NCI-H1048 (cell line): ENCODE data around the gene GAPDHS.

Experiments
- DNase-seq: peaks from one replicate; lab custom pipeline; 2025; lab: John Stamatoyannopoulos, UW

Gene GAPDHS

GRCh38 chr19:35510626-35510964, 22.7 kb upstream of the GAPDHS start:
- no peak for DNase-seq

DNA sequence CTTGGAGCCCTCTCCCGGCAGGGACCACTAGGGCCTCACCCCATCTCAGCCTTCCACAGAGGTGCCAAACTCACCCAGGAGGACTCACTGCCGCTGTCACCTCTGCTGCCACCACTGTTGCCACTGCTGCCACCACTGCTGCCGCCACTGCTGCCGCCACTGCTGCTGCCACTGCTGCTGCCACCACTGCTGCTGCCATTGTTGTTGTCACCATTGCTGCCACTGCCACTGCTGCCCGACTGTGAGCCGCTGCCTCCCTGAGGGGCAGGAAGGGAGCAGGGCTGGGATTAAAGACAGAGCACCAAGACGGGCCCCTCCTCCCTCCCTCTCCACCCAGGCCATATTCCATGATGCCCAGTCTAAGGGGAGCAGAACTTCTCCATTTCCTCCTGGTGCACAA, 21.9 kb upstream of the GAPDHS start:
- DNase-seq, result no peak

GRCh38 chr19:35512831-35513627, 20.2 kb upstream of the GAPDHS start:
- no peak for DNase-seq

DNA sequence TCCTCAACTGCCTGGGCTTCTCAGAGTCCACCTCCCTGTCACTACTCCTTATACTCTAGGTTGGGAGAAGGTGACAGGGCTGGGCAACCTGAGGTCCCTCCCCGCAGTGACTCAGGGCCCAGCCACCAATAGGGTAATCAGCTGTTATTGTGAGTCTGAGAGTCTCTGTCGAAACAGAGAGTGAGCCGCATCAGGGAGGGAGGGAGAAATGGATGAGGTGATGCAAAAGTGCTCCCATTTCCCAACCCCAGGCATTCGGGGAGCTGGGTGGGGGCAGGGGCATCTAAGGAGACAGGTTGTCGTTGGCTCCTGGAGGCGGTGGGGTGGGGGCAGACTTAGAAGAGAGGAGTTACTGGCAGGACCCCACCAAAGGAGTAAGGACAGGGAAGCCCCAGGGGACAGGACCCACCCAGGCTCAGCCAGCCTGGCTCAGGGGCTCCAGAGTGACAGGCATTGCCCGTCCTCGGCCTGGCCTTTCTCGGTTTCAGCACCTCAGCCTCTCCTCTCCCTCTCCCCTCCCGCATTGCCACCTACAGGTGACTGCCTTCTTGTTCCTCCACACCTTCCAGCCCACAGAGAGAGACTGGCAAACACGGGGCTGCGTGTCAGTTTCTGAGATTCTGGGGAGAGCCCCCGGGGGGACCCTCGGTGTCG, 19.5 kb upstream of the GAPDHS start, which contains the start of gene DMKN:
DMKN (minus strand) TSS at position 22 of the 654 bp plus-strand sequence. CDS start 174 bp downstream, outside the sequence.
- no peak for DNase-seq

- DNase-seq, result no peak
These were observed 18.9 kb upstream of the GAPDHS start for GRCh38 chr19:35514282-35514809.

- no peak for DNase-seq
These were observed 16.9 kb upstream of the GAPDHS start for GRCh38 chr19:35516310-35516709.

DNA sequence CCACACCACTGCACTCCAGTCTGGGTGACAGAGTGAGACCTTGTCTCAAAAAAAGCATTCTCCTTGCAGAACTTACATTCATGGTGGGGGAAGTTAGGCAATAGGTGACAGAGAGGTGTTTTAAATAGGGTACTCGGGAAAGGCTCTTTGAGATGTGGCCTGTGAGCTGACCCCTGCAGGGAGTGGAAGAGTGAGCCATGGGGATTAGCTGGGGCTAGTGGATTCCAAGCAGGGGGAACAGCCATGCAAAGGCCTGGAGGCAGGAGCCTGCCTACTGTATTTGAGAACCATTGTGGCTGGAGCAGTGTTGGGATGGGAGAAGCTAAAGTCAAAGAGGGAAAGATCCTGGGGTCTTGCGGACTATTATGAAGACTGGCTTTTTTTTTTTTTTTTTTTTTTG, 15.9 kb upstream of the GAPDHS start:
- no peak for DNase-seq

- no peak for DNase-seq
These were observed 14.9 kb upstream of the GAPDHS start for GRCh38 chr19:35518313-35518712.

GRCh38 chr19:35519291-35519690, 14.0 kb upstream of the GAPDHS start:
- no peak for DNase-seq

DNA sequence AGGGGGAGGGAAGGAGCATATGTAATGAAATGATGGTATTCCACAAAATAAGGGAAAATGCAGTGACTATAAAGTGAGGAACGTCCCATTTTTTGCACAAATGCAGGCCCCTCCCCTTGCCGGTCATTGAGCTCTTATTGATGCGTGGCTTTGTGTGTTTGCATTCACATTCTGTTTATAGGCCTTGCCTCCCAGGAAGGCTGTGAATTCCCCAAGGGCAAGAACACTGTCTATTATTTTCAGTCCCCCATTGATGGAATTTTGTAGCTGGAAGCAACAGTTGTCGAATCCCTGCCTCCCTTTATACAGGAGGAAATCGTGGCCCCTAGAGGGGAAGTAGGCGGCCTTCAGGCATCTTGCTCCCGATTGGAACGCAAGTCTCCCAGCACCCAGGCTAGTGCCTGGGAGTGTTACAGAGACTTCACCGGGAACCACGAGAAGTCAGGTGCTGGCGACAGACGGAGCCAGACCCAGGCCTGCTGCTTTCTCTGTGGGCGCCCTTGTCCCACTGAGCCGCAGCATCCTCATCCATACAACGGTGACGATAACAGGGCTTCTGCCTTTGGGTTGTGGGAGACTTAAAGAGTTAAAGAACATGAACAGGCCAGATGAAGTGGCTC, 12.0 kb upstream of the GAPDHS start:
- DNase-seq, result no peak

GRCh38 chr19:35522745-35523327, 10.4 kb upstream of the GAPDHS start:
- DNase-seq, result no peak

DNA sequence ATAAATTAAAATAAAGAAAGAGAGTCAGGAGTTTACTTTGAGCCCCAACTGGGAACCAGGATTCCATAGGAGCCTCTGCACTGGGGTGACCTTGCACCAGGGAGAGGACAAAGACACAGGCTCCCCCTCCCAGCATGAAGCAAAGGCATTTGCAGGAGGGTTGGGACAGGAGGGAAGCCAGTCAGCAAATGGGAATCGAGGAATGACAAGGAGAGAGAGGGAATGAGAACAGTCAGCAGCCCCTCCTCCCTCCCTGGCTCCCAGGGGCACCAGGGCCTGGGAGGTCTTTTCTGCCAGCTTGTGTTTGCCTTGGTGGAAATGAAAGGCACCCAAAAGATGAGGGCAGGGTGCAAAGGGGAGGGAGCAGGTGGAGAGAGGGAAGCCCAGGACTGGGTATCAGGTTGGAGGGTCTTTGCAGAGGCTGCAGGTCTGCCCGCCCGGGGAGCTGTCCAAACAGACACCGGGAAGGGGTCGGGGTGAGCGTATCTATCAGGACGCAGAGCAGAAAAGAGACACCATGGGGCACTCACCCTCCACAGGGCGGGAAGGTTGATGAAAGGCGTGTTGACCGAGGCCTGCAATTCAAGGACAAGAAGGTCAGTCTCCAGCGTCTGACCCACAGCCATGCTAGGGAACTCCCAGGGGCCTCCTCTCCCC, 8.9 kb upstream of the GAPDHS start:
- no peak for DNase-seq

DNA sequence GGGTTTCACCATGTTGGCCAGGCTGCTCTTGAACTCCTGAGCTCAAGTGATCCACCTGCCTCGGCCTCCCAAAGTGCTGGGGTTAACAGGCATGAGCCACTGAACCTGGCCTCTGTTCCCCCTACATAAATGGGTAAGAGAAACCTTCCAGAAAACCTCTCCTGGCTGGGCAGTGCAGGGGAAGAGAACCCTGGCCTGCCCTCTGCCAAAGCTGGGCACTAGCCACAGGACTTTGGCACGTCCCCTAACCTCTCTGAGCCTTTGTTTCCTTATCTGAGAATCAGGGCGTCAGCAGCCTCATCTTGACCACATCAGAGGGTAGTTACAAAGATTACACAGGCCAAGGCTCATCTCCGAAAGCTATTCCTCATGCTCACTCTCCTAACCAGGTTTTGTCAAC, 7.4 kb upstream of the GAPDHS start:
- no peak for DNase-seq

DNA sequence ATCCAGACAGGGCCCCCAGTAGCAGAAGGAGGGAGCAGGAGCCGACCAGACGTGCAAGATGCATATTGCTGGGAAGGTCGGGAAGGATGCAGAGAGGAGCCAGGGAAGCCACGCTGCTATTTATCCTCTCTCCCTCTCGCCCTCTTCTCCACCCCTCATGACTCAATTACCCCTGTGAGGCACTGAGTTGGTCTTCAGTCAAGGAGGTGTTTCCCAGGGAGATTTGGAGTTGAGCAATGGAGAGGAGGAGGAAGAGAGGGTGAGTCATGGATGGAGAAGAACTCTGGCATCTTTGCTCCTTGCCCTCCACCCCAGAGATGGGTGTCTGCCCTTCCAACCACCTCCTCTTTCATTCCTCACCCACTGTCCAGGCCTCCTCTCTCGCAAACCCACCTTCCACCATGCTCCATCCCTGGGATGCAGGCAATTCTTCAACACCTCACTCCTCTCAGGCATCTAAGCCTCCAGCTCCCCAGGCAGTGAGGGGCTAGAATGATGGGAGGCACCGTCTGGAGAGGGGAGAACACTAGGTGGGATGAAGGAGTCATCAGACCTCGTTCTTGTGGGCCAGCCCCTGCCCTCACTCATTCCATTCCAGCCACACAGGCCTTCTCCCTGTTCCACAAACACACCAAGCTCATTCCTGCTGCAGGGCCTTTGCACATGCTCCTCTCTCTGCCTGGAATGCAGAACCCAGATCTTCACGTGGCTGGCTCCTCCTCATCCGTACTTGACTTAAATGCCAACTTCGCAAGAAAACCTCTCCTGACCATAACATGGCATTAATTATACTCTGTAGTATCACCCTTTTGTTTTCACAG, 4.8 kb upstream of the GAPDHS start, which contains the start of gene SBSN:
SBSN (minus strand) TSS at position 94 of the 821 bp plus-strand sequence; CDS start at position 64, 30 bp downstream.
- DNase-seq, result no peak

DNA sequence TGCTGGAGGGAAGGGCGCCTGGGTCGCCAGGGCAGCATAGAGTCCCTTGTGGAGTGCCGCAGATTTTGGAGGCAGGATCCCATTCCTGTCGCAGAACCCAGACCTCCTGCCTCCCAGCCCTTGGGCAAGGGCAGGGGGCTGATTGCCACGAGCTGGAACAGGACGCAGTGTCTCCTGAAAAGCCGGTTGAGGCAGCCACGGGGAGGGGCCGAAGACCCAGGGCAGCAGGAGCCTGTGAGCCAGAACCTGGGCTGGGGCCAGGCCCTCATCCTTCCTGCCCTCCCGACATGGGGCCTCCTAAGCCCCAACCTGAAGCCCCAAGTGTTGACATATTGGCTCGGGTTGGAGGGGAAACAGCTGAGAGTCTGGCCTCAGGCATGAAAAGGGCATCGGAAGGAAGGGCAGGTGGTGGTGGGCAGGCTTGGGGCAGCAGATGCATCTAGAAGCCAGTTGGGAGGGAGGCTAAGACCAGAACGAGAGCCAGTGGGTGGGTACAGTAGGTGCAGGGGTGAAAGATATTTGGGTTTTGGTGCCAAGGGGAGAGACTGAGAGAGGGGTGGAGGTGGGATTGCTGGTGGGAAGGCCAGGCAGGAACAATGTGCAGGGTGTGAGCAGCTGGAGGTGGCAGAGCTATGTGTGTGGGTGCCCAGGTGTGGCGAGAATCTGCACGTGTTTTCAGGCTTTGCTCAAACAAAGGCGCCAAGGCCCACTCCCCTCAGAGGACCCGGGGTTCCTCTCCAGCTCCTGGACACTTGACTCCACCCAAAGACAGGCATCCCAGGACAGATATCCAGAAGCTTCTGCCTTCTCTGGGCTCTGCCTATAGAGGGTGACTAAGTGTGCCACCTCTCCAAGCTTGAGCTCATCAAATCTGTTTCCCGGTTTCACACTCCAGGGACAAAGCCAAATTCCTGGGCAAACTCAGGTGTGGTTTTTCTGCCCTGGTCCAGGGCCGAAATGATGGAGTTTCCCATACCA, 3.7 kb upstream of the GAPDHS start:
- no peak for DNase-seq

GRCh38 chr19:35531291-35531690, 2.0 kb upstream of the GAPDHS start:
- no peak for DNase-seq

DNA sequence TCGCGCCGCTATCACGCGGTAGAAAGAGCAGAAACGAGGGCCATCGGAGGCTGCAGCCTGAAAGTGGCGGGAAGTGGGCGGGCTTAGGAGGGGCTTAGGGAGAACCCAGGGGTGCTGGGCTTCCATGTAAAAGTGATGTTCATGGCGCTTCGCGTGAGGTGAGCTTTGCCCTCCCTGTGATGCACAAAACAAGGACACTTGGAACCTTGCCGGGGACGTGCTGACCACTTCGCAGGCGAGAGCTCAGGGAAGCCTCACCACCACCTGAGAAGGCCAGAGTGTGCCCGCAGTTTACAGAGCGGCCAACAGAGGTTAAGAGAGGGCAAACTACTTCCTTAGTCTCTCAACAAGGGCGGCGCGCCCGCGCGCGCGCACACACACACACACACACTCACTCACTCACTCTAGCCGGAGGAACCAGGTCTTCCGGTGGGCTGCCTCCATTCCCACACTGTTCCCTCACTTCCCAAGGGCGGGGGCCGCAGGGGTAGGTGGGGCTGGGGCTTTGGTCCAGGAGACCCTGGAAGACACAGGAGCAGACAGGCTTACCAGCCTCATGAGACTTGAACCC, 651 bp downstream of the GAPDHS start:
- no peak for DNase-seq

GRCh38 chr19:35534803-35535480, 1.7 kb downstream of the GAPDHS start:
- DNase-seq, result no peak

GRCh38 chr19:35539314-35539713, 6.1 kb downstream of the GAPDHS start:
- no peak for DNase-seq
